Effector CD4-positive, alpha-beta T cell (primary cell): Measurements from ENCODE around the gene S1PR5. TPM values are rescaled to one million over a fixed set of nuclear protein-coding genes. Genes with fewer than 3 reads are reported as not detected.
"Not testable (repeated sequence)": the region's sequence is repeated elsewhere in the genome, so short reads cannot be mapped to it uniquely, and the experiment has no call there.

Experiments used
- DNase-seq: peaks from one replicate; pipeline ENCODE4 v3.0.0-alpha.2; 2020
- total RNA-seq: gene quantifications from one replicate; lab custom pipeline; 2026; lab: John Stamatoyannopoulos, UW

The S1PR5 gene
- total RNA-seq = not detected

GRCh38 chr19:10517361-10517759, at the start of gene S1PR5:
S1PR5 (minus strand) TSS chr19:10517447; CDS start chr19:10515011, 2,436 bp downstream.
- no peak for DNase-seq

- DNase-seq = peak; percentile 34
These were observed 49.6 kb upstream of the S1PR5 start for GRCh38 chr19:10566658-10567410.

DNA sequence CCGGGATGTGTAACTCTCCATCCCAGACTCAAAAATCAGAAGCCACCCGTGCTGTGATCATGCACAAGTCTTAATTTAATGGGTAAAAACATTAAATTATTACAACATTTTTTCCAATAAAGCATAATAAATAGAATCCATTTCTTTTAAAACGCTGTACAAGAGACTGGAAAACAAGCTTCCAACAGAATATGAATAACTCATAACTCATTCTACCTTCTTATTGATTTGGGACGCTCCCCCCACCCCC, 49.1 kb upstream of the S1PR5 start:
- no peak for DNase-seq

- peak; percentile 97 for DNase-seq
These were observed 48.5 kb upstream of the S1PR5 start, which contains the start of gene KRI1 for GRCh38 chr19:10565567-10566407. KRI1 (minus strand) TSS chr19:10566010; CDS start chr19:10565999, 11 bp downstream.

DNA sequence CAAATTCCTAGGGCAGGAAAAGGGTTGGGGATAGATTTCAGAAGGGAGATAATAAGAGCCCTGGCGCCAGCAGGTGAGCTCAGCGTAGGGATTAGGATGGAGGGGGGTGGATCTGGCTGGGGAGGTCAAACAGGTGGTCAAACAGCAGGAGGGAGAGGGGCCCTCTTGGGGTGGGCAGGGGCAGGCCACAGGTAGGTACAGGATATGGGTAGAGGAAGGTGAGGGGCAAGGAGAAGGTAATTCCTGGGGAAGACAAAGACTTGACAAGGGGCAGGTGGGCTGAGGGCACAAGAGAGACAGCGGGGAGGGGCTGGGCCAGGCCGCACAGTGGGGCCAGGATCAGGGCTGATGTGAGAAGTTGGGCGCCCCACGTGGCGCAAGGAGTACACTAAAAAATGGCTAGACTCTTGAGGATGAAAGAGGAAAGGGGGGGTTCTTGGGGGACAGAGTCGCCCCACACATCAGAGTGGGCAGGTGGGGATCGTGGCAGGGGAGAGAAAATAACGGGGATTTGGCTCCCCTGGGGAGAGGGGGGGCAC, 47.9 kb upstream of the S1PR5 start:
- peak; percentile 38 for DNase-seq

- DNase-seq = no peak
These were observed 45.4 kb upstream of the S1PR5 start for GRCh38 chr19:10562609-10563008.

DNA sequence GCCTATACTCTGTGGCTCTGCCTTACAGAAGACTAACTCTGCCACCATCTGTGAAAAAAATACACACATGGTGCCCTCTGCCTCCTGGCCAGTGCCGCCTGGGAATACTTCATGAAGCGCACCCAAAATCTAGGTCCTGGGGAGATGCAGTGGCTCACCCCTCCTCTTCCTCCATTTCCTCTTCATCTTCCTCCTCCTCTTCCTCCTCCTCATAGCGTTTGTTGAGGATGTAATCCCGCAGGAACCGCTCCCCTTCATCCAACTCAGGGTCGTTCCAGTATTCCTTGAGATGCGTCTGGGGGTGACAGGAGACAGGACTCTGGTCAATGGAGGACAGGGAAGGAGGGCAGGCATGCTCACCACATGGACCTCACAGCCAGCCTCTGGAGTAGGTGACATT, 42.9 kb upstream of the S1PR5 start:
- DNase-seq = no peak

- no peak for DNase-seq
These were observed 40.5 kb upstream of the S1PR5 start for GRCh38 chr19:10557603-10558197.

DNA sequence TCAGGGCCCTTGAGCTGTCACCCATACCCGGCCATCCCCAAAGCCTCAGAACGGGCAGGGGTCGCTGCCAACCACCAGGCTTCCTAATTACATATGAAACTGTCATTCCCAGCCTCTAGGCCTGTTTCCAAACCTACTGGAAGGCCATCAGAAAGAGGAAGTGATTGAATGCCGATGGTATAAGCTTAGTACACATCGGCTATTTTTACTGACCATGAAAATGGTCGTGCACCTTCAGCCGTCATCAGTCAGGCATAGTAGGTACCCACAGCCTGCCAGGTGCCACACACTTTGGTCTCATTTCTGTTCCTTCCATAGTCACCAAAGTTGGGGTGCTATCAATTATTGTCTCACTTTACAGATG, 38.3 kb upstream of the S1PR5 start:
- DNase-seq = no peak

GRCh38 chr19:10554760-10555609, 37.7 kb upstream of the S1PR5 start:
- DNase-seq = no peak

DNA sequence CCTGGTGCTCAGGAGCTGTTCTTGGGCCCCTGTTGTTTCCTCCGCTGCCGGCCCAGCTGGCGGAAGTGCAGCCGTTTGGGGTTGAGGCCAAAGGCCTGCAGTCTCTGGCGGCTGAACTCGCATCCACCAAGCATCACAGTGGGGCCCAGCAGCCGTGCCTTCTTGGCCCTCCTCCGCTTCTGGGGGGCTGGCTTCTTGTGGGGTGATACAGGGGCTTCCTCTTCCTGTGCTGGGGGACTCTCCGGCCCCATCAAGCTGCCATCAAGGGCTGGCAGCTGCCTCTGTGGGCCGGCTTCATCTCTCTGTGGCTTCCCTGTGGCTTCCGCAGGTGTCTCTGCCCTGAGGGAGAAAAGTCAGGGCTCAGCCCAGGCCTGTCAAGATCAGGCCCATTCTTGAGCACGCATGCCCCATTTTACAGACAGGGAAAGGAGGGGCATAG, 36.7 kb upstream of the S1PR5 start:
- DNase-seq = peak; percentile 35

DNA sequence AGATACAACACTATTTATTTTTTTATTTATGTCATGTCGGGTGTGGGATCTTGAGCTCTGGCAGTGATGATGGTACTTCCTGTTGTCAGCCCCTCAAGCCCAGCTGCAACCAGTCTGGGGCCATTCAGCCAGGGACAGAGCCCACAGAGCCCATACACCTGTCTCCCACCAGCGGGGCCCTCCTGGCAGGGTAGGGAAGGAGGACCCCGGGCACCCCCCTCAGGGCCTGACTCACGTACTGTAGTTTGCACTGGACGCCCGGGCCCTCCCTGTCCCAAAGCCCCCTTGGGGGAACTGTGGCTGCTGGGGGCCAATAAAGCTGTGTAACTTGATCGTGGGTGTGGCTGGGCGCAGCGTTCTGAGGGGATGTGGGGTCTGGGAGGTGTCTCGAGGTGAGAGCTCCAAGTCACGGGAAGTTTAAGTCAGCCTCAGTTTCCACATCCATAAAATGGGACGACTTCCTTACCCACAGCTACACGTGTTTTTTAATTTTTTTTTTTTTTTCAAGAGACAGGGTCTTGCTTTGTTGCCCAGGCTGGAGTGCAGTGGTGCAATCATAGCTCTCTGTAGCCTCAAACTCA, 35.9 kb upstream of the S1PR5 start:
- DNase-seq = no peak

DNA sequence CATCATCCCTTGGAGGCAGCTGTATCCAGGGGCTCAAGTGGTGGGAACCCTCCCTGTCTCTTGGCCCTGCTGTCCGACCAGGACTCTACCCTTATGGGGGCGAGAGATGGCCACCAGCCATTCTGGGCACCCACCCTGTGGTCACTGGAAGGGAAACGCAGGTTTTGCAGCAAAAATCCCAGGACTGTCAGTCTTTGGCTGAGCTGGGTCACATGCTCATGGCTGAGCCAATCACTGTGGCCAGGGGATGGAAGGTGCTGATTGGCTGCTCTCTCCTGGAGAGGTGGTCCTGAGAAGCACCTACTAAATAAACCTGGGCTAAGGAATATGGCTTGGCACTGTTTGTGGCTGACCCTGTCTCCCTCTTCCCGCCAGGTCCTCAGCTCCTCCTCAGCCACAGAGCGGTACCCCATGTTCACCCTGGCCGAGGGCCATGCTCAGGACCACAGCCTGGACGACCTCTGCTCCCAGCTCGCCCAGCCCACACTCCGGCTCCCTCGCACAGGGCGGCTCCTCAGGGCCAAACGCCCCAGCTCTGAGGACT, 35.3 kb upstream of the S1PR5 start:
- no peak for DNase-seq

DNA sequence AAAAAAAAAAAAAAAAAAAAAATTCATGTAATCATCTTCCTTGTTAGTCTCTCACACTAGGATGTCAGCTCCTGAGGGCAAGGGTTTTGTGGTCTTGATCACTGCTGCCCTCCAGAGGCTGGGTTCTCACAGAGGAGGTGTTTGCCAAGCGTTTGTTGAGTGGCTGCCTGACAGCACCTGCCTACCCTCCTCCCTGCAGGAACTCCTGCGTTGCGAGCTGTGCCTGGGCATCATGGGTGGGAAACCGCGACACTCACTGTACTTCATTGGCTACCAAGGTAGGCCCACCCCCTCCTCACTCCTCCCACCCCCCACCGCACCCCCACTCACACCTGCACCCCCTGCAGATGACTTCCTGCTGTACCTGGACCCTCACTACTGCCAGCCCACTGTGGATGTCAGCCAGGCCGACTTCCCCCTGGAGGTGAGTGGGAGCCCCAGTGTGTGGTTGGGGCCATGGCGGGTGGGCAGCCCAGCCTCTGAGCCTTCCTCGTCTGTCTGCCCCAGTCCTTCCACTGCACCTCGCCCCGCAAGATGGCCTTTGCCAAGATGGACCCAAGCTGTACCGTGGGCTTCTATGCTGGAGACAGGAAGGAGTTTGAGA, 34.6 kb upstream of the S1PR5 start:
- DNase-seq = no peak

- DNase-seq = not testable (repeated sequence)
These were observed 33.8 kb upstream of the S1PR5 start for GRCh38 chr19:10551006-10551405.

GRCh38 chr19:10550336-10550735, 33.1 kb upstream of the S1PR5 start:
- DNase-seq = no peak

DNA sequence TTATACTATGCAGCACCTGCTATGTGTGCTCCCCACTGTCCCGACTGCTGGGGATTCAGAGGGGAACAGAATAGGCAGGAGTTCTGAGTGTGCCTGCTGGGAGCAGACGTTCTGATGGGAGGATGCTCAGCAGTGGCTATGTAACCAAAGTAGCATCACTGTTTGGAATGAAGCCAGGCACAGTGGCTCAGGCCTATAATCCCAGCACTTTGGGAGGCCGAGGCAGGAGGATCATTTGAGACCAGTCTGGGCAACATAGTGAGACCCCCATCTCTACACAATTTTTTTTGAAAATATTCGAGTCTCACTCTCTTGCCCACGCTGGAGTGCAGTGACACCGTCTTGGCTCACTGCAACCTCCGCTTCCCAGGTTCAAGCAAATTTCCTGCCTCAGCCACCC, 32.5 kb upstream of the S1PR5 start:
- no peak for DNase-seq

GRCh38 chr19:10548746-10549276, 31.6 kb upstream of the S1PR5 start:
- DNase-seq = no peak

DNA sequence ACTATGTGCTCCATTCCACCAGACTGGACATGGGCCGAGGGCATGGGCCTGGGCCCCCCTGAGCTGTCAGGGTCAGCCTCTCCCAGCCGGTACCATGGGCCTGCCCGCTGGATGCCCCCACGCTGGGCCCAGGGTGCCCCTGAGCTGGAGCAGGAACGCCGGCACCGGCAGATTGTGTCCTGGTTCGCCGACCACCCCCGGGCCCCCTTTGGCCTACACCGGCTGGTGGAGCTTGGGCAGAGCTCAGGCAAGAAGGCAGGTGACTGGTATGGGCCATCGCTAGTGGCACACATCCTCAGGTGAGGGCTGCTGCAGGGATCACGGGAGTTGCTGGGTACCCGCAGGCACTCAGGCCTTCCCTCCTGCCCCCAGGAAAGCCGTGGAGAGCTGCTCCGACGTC, 29.6 kb upstream of the S1PR5 start:
- DNase-seq = no peak

- no peak for DNase-seq
These were observed 27.6 kb upstream of the S1PR5 start for GRCh38 chr19:10544753-10545251.

- no peak for DNase-seq
These were observed 27.1 kb upstream of the S1PR5 start for GRCh38 chr19:10544242-10544752.
